ENCODE results near the gene TP63. TPM values are rescaled to one million over a fixed set of nuclear protein-coding genes. Genes with fewer than 3 reads are reported as not detected.
"Not testable (repeated sequence)": the region's sequence is repeated elsewhere in the genome, so short reads cannot be mapped to it uniquely, and the experiment has no call there.

The TP63 gene
- polyA plus RNA-seq, 1 experiment: not detected

DNA sequence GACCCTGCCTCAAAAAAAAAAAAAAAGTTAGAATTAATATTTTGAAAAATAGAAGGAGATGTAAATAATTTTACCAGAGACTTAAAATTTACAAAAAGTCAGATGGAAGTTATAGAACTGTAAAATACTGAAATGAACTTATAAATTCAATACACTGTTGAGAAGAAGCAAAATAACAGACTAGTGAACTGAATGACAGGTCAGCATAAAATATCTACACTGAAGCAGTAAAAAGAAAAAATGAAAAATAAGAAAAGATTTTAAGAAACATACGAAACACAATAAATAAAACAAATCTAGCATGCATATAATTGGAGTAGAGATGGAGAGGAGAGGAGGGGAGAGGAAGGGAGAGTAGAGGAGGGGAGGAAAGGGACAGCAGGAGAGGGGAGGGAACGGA, 33.3 kb upstream of the TP63 start:
- Histone ChIP-seq H3K4me3 (ENCODE audit: low read depth, low read length) (no peak overlapping the region), H3K27me3 (ENCODE audit: control insufficient read depth, insufficient read depth, low read length) (no peaks in the 10 kb centered on the region), H3K36me3 (ENCODE audit: control insufficient read depth, insufficient read depth, low read length) (no peaks in the 10 kb centered on the region)
- POLR2A ChIA-PET: no interaction called here
- DNase-seq (ENCODE audit: low read depth): no peak
- TF ChIP-seq, protein P1, sequence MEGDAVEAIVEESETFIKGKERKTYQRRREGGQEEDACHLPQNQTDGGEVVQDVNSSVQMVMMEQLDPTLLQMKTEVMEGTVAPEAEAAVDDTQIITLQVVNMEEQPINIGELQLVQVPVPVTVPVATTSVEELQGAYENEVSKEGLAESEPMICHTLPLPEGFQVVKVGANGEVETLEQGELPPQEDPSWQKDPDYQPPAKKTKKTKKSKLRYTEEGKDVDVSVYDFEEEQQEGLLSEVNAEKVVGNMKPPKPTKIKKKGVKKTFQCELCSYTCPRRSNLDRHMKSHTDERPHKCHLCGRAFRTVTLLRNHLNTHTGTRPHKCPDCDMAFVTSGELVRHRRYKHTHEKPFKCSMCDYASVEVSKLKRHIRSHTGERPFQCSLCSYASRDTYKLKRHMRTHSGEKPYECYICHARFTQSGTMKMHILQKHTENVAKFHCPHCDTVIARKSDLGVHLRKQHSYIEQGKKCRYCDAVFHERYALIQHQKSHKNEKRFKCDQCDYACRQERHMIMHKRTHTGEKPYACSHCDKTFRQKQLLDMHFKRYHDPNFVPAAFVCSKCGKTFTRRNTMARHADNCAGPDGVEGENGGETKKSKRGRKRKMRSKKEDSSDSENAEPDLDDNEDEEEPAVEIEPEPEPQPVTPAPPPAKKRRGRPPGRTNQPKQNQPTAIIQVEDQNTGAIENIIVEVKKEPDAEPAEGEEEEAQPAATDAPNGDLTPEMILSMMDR (IDR thresholded peaks at IDR 0.05; ENCODE audit: insufficient read depth, low read depth, low read length): no peak
- CTCF ChIA-PET: no interaction called here

DNA sequence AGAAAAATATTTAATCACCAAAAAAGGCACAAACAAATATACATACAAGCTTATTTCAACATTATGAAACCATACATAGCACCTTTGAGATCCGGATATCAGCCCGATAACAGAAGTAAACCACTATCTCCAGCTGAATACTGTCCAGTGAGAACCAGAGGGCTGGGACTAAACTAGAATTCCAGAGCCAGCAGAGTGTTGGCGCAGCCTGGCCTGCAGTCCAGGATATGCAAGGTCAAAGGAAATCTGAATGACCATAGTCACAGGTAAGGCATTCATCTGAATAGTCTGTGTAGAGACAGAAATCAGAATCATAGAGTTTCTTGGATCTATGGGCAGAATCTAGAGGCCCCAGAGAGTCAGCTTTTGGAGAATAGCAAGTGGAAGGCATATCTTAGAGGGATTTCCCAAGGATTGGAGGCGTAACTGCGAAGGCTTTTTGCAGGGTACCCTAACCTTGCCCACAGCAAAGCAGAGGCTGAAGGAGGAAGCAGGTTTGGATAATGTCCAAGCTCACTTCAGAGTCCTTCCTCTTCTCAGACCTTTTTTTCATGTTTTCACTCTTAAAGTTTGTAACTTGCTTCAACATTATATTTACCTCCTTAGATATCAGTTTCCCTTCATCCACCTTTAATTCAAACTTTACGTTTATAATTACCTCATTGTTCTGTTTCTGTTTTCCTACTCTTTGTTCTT, 32.5 kb upstream of the TP63 start:
- no peak overlapping the region for H3K4me3 ChIP-seq (ENCODE audit: low read depth, low read length)
- CTCF ChIA-PET: no interaction called here
- H3K36me3 ChIP-seq (ENCODE audit: control insufficient read depth, insufficient read depth, low read length): no peaks in the 10 kb centered on the region
- TF ChIP-seq, protein P1 (IDR thresholded peaks at IDR 0.05; ENCODE audit: insufficient read depth, low read depth, low read length): no peak
- POLR2A ChIA-PET: no interaction called here
- H3K27me3 ChIP-seq (ENCODE audit: control insufficient read depth, insufficient read depth, low read length): no peaks in the 10 kb centered on the region
- DNase-seq (ENCODE audit: low read depth): no peak

DNA sequence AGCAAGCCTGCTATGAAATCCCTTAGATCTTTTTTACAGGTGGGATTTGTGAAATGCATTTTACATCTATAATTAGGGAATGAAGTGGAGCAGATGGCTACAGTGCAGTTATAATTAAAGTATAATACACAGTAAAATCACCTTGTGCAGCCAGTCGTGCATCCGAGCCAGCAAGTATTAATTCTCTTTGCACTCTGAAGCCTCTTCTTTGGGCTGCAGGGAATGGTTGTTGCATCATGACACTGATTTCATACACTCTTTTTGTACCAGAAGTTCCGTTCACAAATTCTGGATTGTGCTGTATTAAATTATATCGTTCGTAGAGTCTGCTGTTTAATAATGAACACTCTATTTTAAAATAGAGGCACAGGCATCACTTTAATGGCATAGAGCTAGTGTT, 28.7 kb upstream of the TP63 start:
- DNase-seq (ENCODE audit: low read depth): no peak
- Histone ChIP-seq H3K27me3 (ENCODE audit: control insufficient read depth, insufficient read depth, low read length) (no peaks in the 10 kb centered on the region), H3K36me3 (ENCODE audit: control insufficient read depth, insufficient read depth, low read length) (no peaks in the 10 kb centered on the region), H3K4me3 (ENCODE audit: low read depth, low read length) (no peak overlapping the region)
- ChIA-PET POLR2A (no interaction called here), CTCF (no interaction called here)
- TF ChIP-seq, protein P1 (IDR thresholded peaks at IDR 0.05; ENCODE audit: insufficient read depth, low read depth, low read length): no peak

DNA sequence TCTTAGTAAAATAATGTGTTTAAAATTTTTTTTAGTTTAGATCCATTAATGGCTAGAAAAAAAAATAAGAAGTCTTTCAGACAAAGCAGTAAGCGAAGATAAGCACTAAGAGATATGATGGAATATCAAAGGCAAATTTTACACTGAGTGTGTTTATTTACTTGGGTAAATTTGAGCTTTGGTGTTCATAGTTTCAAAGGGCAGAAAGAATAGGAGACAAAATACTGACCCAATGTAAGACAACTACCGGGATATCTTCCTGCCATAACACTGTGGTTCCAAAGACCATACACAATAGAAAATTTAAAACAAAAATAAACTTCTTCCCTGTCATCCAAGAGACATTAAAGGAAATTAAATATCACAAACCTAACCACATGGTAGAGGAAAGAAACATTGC, 25.5 kb upstream of the TP63 start:
- ChIA-PET POLR2A (interaction anchor here (0.6 kb wide), 1 partner anchor 11 kb away, joined by 3 read pairs; no protein-coding TSS in a partner anchor), CTCF (no interaction called here)
- Histone ChIP-seq H3K4me3 (ENCODE audit: low read depth, low read length) (no peak overlapping the region), H3K27me3 (ENCODE audit: control insufficient read depth, insufficient read depth, low read length) (no peaks in the 10 kb centered on the region), H3K36me3 (ENCODE audit: control insufficient read depth, insufficient read depth, low read length) (no peaks in the 10 kb centered on the region)
- TF ChIP-seq, protein P1 (IDR thresholded peaks at IDR 0.05; ENCODE audit: insufficient read depth, low read depth, low read length): no peak
- DNase-seq (ENCODE audit: low read depth): no peak

DNA sequence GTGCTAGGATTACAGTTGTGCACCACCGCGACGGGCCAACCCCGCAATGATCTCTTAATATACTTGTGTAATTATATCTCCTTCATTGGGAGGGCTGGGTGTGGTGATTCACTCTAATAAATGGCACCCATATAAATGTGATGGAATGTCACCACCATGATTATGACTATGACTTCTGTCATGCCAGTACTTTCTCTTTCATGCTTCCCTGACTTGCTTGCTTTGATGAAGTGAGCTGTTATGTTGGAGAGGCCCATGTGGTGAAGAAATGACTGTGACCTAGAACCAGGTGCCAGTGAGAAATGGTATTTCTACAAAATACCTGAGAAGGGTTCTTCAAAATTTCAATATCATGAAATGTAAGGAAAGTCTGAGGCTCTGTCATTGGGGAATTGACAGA, 24.4 kb upstream of the TP63 start:
- Histone ChIP-seq H3K27me3 (ENCODE audit: control insufficient read depth, insufficient read depth, low read length) (no peaks in the 10 kb centered on the region), H3K4me3 (ENCODE audit: low read depth, low read length) (no peak overlapping the region), H3K36me3 (ENCODE audit: control insufficient read depth, insufficient read depth, low read length) (no peaks in the 10 kb centered on the region)
- CTCF ChIA-PET: no interaction called here
- DNase-seq (ENCODE audit: low read depth): no peak
- POLR2A ChIA-PET: no interaction called here
- TF ChIP-seq, protein P1 (IDR thresholded peaks at IDR 0.05; ENCODE audit: insufficient read depth, low read depth, low read length): no peak

DNA sequence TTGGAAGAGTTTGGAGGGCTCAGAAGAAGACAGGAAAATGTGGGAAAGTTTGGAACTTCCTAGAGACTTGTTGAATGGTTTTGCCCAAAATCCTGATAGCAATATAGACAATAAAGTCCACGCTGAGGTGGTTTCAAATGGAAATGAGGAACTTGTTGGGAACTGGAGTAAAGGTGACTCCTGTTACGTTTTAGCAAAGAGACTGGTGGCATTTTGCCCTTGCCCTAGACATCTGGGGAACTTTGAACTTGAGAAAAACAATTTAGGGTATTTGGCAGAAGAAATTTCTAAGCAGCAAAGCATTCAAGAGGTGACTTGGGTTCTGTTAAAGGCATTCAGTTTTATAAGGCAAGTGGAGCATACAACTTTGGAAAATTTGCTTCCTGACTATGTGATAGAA, 18.5 kb upstream of the TP63 start:
- H3K4me3 ChIP-seq (ENCODE audit: low read depth, low read length): not testable (repeated sequence)

More for the DNA sequence above, 18.5 kb upstream of the TP63 start:
- H3K27me3 ChIP-seq (ENCODE audit: control insufficient read depth, insufficient read depth, low read length); CTCF ChIA-PET; POLR2A ChIA-PET; H3K36me3 ChIP-seq (ENCODE audit: control insufficient read depth, insufficient read depth, low read length); DNase-seq (ENCODE audit: low read depth): not testable (repeated sequence)
